ENCODE measurements around the gene RAD51B. TPM values are rescaled to one million over a fixed set of nuclear protein-coding genes. Genes with fewer than 3 reads are reported as not detected.

The RAD51B gene
- polyA plus RNA-seq, 3 donors, result 3.6 to 11.6 (median 9.4) TPM

- Histone ChIP-seq H4K20me1 (ENCODE audit: insufficient read depth, low read length) (no peaks in the 10 kb centered on the region), H3K27ac (ENCODE audit: low read depth in 1 of 2, low read length in 2 of 2) (no peak overlapping the region), H3K4me1 (ENCODE audit: control insufficient read depth in 1 of 2, insufficient read depth in 2 of 2, low read length in 2 of 2) (no peaks in the 10 kb centered on the region), H3K27me3 (ENCODE audit: control insufficient read depth in 2 of 2, insufficient read depth in 2 of 2, low read length in 2 of 2) (no peaks in the 10 kb centered on the region), H3K4me2 (replicated peaks; ENCODE audit: extremely low read depth, low read length, poor library complexity, severe bottlenecking) (no peak overlapping the region), H3K36me3 (replicated peaks in 1 of 2; ENCODE audit: control insufficient read depth in 1 of 2, insufficient read depth in 2 of 2, low read length in 2 of 2) (no peaks in the 10 kb centered on the region), H2AFZ (ENCODE audit: insufficient read depth, low read depth, low read length, poor library complexity, severe bottlenecking) (no peak overlapping the region), H3K79me2 (ENCODE audit: insufficient read depth, low read length) (no peaks in the 10 kb centered on the region), H3K9ac (ENCODE audit: insufficient read depth, low read length, poor library complexity, severe bottlenecking) (no peak overlapping the region), H3K4me3 (replicated peaks in 1 of 3; ENCODE audit: low read depth in 2 of 3, low read length in 3 of 3) (no peak overlapping the region), H3K9me3 (replicated peaks in 1 of 2; ENCODE audit: control insufficient read depth in 1 of 2, insufficient read depth in 1 of 2, low read length in 2 of 2) (peaks cover 0 to 2% of the 10 kb centered on the region in 2 donors)
- TF ChIP-seq CTCF (IDR thresholded peaks at IDR 0.05), result no peak
- Mint-ChIP-seq H3K4me1 (no peaks in the 10 kb centered on the region), H3K4me3 (no peak overlapping the region), H3K27me3 (ENCODE audit: low read depth in 3 of 3) (no peaks in the 10 kb centered on the region), H3K36me3 (no peaks in the 10 kb centered on the region), H3K9me3 (peaks cover 0 to 4% (median 3%) of the 10 kb centered on the region in 7 donors), H3K27ac (no peak overlapping the region)
- WGBS (ENCODE audit: insufficient coverage), result 100% methylated on average over 4 of the region's 12 CpGs
- DNase-seq, result no peak
- intact Hi-C loops (cut with micrococcal nuclease), result no loop called here
Observed at GRCh38 chr14:68015356-68016254, 196.0 kb downstream of the RAD51B start.

GRCh38 chr14:68016255-68016914 lies 196.8 kb downstream of the RAD51B start:
- Mint-ChIP-seq H3K27me3 (ENCODE audit: low read depth in 3 of 3) (no peaks in the 10 kb centered on the region), H3K36me3 (no peaks in the 10 kb centered on the region), H3K27ac (no peak overlapping the region), H3K4me1 (no peaks in the 10 kb centered on the region), H3K9me3 (peaks cover 0 to 4% (median 3%) of the 10 kb centered on the region in 7 donors), H3K4me3 (no peak overlapping the region)
- Histone ChIP-seq H3K4me2 (replicated peaks; ENCODE audit: extremely low read depth, low read length, poor library complexity, severe bottlenecking) (no peak overlapping the region), H3K27ac (ENCODE audit: low read depth in 1 of 2, low read length in 2 of 2) (no peak overlapping the region), H3K4me1 (ENCODE audit: control insufficient read depth in 1 of 2, insufficient read depth in 2 of 2, low read length in 2 of 2) (no peaks in the 10 kb centered on the region), H3K36me3 (replicated peaks in 1 of 2; ENCODE audit: control insufficient read depth in 1 of 2, insufficient read depth in 2 of 2, low read length in 2 of 2) (no peaks in the 10 kb centered on the region), H3K9me3 (replicated peaks in 1 of 2; ENCODE audit: control insufficient read depth in 1 of 2, insufficient read depth in 1 of 2, low read length in 2 of 2) (peaks cover 0 to 2% of the 10 kb centered on the region in 2 donors), H3K27me3 (ENCODE audit: control insufficient read depth in 2 of 2, insufficient read depth in 2 of 2, low read length in 2 of 2) (no peaks in the 10 kb centered on the region), H3K4me3 (replicated peaks in 1 of 3; ENCODE audit: low read depth in 2 of 3, low read length in 3 of 3) (no peak overlapping the region), H4K20me1 (ENCODE audit: insufficient read depth, low read length) (no peaks in the 10 kb centered on the region), H2AFZ (ENCODE audit: insufficient read depth, low read depth, low read length, poor library complexity, severe bottlenecking) (no peak overlapping the region), H3K9ac (ENCODE audit: insufficient read depth, low read length, poor library complexity, severe bottlenecking) (no peak overlapping the region), H3K79me2 (ENCODE audit: insufficient read depth, low read length) (no peaks in the 10 kb centered on the region)
- DNase-seq, result no peak
- intact Hi-C loops (cut with micrococcal nuclease), result no loop called here
- TF ChIP-seq CTCF (IDR thresholded peaks at IDR 0.05), result no peak
